IMR-90 (cell line): Measurements from ENCODE around the gene DYNC2H1. TPM values are rescaled to one million over a fixed set of nuclear protein-coding genes. Genes with fewer than 3 reads are reported as not detected.

Experiments used
- ATAC-seq: fragments of 200-7000 bp; cut with Tn5 transposase; 2 replicates; pipeline ENCODE4 v1.9.1; 2020; ENCODE audit warnings: low read depth, mild to moderate bottlenecking, moderate library complexity
- BruUV-seq: library from RNA; stranded (reverse); fragments of 400-500 nt; replicated peaks from 2 replicates; lab custom pipeline; 2021; lab: Mats Ljungman, UMichigan
- CTCF ChIA-PET: fragments of 300-600 bp; formaldehyde crosslinking; extraction: SDS; loops from one replicate; lab custom pipeline; 2021; ENCODE audit warnings: antibody characterized with exemption; lab: Yijun Ruan, JAX
- POLR2A ChIA-PET: fragments of 300-600 bp; sonication (Branson Sonifier 250); formaldehyde crosslinking; loops from one replicate; lab custom pipeline; 2022; ENCODE audit warnings: antibody characterized with exemption; ENCODE audit not compliant: unreplicated experiment; lab: Charles Lee
- DNase-seq: peaks from one replicate; pipeline ENCODE4 v3.0.0; 2013
- H2AFZ ChIP-seq: replicated peaks from 2 replicates; pipeline ENCODE3; 2013; ENCODE audit warnings: low read length, mild to moderate bottlenecking; ENCODE audit not compliant: poor library complexity
- H2AK5ac ChIP-seq: 2 replicates; pipeline ENCODE4 v1.6.1; 2013; ENCODE audit warnings: low read depth, low read length, inconsistent platforms
- H2AK9ac ChIP-seq: replicated peaks from 2 replicates; pipeline ENCODE3; 2013; ENCODE audit warnings: mild to moderate bottlenecking, low read depth, low read length, moderate library complexity; ENCODE audit not compliant: poor library complexity
- H2BK120ac ChIP-seq: 2 replicates; pipeline ENCODE4 v1.6.1; 2013; ENCODE audit warnings: low read depth, low read length, inconsistent platforms
- H2BK15ac ChIP-seq: 3 replicates; pipeline ENCODE4 v1.6.1; 2013; ENCODE audit warnings: low read depth, low read length, inconsistent platforms
- H2BK20ac ChIP-seq: 2 replicates; pipeline ENCODE4 v1.6.1; 2013; ENCODE audit warnings: low read depth, mild to moderate bottlenecking, inconsistent platforms, low read length, moderate library complexity
- H2BK5ac ChIP-seq: 2 replicates; pipeline ENCODE4 v1.6.1; 2013; ENCODE audit warnings: mild to moderate bottlenecking, low read depth, low read length, inconsistent platforms; ENCODE audit not compliant: poor library complexity, severe bottlenecking
- H3K14ac ChIP-seq: replicated peaks from 2 replicates; pipeline ENCODE4 v1.6.1; 2013; ENCODE audit warnings: low read depth, low read length, inconsistent platforms
- H3K18ac ChIP-seq: 2 replicates; pipeline ENCODE4 v1.6.1; 2013; ENCODE audit warnings: low read depth, low read length, control low read depth
- H3K23ac ChIP-seq: 2 replicates; pipeline ENCODE4 v1.6.1; 2013; ENCODE audit warnings: low read depth, low read length, inconsistent platforms
- H3K27ac ChIP-seq: 2 replicates; pipeline ENCODE4 v1.5.1; 2013; ENCODE audit warnings: mild to moderate bottlenecking, control low read depth, low read length; ENCODE audit not compliant: insufficient read depth
- H3K27me3 ChIP-seq: 2 replicates; pipeline ENCODE4 v1.6.1; 2013; ENCODE audit warnings: low read length; ENCODE audit not compliant: control insufficient read depth, insufficient read depth
- H3K36me3 ChIP-seq: 2 replicates; pipeline ENCODE4 v1.6.1; 2013; ENCODE audit warnings: low read length, mixed read lengths; ENCODE audit not compliant: control insufficient read depth, insufficient read depth
- H3K4ac ChIP-seq: 2 replicates; pipeline ENCODE4 v1.6.1; 2013; ENCODE audit warnings: low read depth, low read length, inconsistent platforms
- H3K4me1 ChIP-seq: 2 replicates; pipeline ENCODE4 v1.6.1; 2013; ENCODE audit warnings: low read length, mixed read lengths; ENCODE audit not compliant: control insufficient read depth, insufficient read depth
- H3K4me2 ChIP-seq: 2 replicates; pipeline ENCODE4 v1.6.1; 2013; ENCODE audit warnings: low read depth, mild to moderate bottlenecking, control low read depth, low read length, moderate library complexity
- H3K4me3 ChIP-seq: 2 replicates; pipeline ENCODE4 v1.5.1; 2013; ENCODE audit warnings: low read depth, mild to moderate bottlenecking, control low read depth, low read length, moderate library complexity; ENCODE audit not compliant: insufficient read depth
- H3K56ac ChIP-seq: 2 replicates; pipeline ENCODE4 v1.6.1; 2013; ENCODE audit warnings: low read length, inconsistent platforms; ENCODE audit not compliant: insufficient read depth; ENCODE audit errors: extremely low read depth
- H3K79me1 ChIP-seq, 2 experiments: 2 replicates each; pipeline ENCODE4 v1.6.1; 2013; ENCODE audit warnings: low read length in 2 of 2, inconsistent platforms in 1 of 2, low read depth in 1 of 2
- H3K9ac ChIP-seq: 2 replicates; pipeline ENCODE4 v1.6.1; 2013; ENCODE audit warnings: low read depth, low read length, control low read depth
- H3K9me1 ChIP-seq: 2 replicates; pipeline ENCODE4 v1.6.1; 2013; ENCODE audit warnings: low read length, inconsistent platforms; ENCODE audit not compliant: insufficient read depth
- H3K9me3 ChIP-seq: 2 replicates; pipeline ENCODE4 v1.6.1; 2013; ENCODE audit warnings: low read length; ENCODE audit not compliant: control insufficient read depth, insufficient read depth
- H4K20me1 ChIP-seq: 2 replicates; pipeline ENCODE4 v1.6.1; 2013; ENCODE audit warnings: low read length, inconsistent platforms; ENCODE audit not compliant: insufficient read depth
- H4K5ac ChIP-seq: 2 replicates; pipeline ENCODE4 v1.6.1; 2013; ENCODE audit warnings: mild to moderate bottlenecking, low read depth, low read length, control low read depth
- H4K8ac ChIP-seq, 2 experiments: 2 replicates each; pipeline ENCODE4 v1.6.1; 2013; ENCODE audit warnings: low read depth in 2 of 2, low read length in 2 of 2, control low read depth in 1 of 2, inconsistent platforms in 1 of 2
- H4K91ac ChIP-seq: 2 replicates; pipeline ENCODE4 v1.6.1; 2013; ENCODE audit warnings: low read depth, low read length, inconsistent platforms; ENCODE audit not compliant: insufficient read depth
- BHLHE40 ChIP-seq: fragments of 150-350 bp; IDR thresholded peaks from 2 replicates; pipeline ENCODE4 v1.6.1; 2016; ENCODE audit warnings: mild to moderate bottlenecking, low read depth, low read length
- CEBPB ChIP-seq: IDR thresholded peaks from 2 replicates; pipeline ENCODE4 v1.6.1; 2012; ENCODE audit warnings: low read depth, low read length, improper control_type of control experiment
- CHD1 ChIP-seq: IDR thresholded peaks from 2 replicates; pipeline ENCODE4 v1.6.1; 2012; ENCODE audit warnings: low read depth, low read length, improper control_type of control experiment
- CTCF ChIP-seq: conservative IDR thresholded peaks from 2 replicates; pipeline ENCODE4 v1.5.1; 2012; ENCODE audit warnings: mild to moderate bottlenecking, low read depth, low read length, improper control_type of control experiment
- ELK1 ChIP-seq: fragments of 150-350 bp; IDR thresholded peaks from 2 replicates; pipeline ENCODE4 v1.6.1; 2016; ENCODE audit warnings: low read depth, mild to moderate bottlenecking, low read length, moderate library complexity, borderline replicate concordance
- FOS ChIP-seq: fragments of 150-350 bp; IDR thresholded peaks from 2 replicates; pipeline ENCODE4 v1.6.1; 2016; ENCODE audit warnings: low read depth, low read length
- MAFK ChIP-seq: IDR thresholded peaks from 2 replicates; pipeline ENCODE4 v1.6.1; 2012; ENCODE audit warnings: low read depth, low read length, improper control_type of control experiment
- MAZ ChIP-seq: IDR thresholded peaks from 2 replicates; pipeline ENCODE4 v1.6.1; 2012; ENCODE audit warnings: low read depth, mild to moderate bottlenecking, low read length, improper control_type of control experiment, moderate library complexity, borderline replicate concordance
- NFE2L2 ChIP-seq: fragments of 150-350 bp; IDR thresholded peaks from 2 replicates; pipeline ENCODE4 v1.6.1; 2016; ENCODE audit warnings: low read depth, mild to moderate bottlenecking, low read length
- POLR2A ChIP-seq: IDR thresholded peaks from 2 replicates; pipeline ENCODE4 v1.6.1; 2012; ENCODE audit warnings: mild to moderate bottlenecking, low read depth, low read length
- RAD21 ChIP-seq: IDR thresholded peaks from 2 replicates; pipeline ENCODE4 v1.6.1; 2012; ENCODE audit warnings: low read length, improper control_type of control experiment
- RCOR1 ChIP-seq: IDR thresholded peaks from 2 replicates; pipeline ENCODE4 v1.6.1; 2012; ENCODE audit warnings: mild to moderate bottlenecking, low read length, improper control_type of control experiment; ENCODE audit not compliant: insufficient replicate concordance
- RFX5 ChIP-seq: IDR thresholded peaks from 2 replicates; pipeline ENCODE4 v1.8.0; 2012; ENCODE audit warnings: low read depth, mild to moderate bottlenecking, low read length, moderate library complexity
- SMC3 ChIP-seq: fragments of 150-350 bp; IDR thresholded peaks from 2 replicates; pipeline ENCODE4 v1.6.1; 2016; ENCODE audit warnings: low read depth, mild to moderate bottlenecking, antibody characterized with exemption, low read length, moderate library complexity
- USF2 ChIP-seq: fragments of 150-350 bp; IDR thresholded peaks from 2 replicates; pipeline ENCODE4 v1.6.1; 2017; ENCODE audit warnings: mild to moderate bottlenecking, antibody characterized with exemption, low read length, low read depth
- WGBS, 2 experiments: methylation state at CpG; one replicate each; pipeline versions ENCODE4 v1.1.5 to v1.1.7; 2013; ENCODE audit warnings: missing lambda C conversion rate in 2 of 2; ENCODE audit not compliant: insufficient read length in 1 of 2; ENCODE audit errors: extremely low coverage in 2 of 2; 5-methylcytosine and 5-hydroxymethylcytosine counted together
- dilution Hi-C: fragments of 300-500 bp; cut with HindIII; formaldehyde crosslinking; loops from one replicate; pipeline ENCODE4 v1.14.3; 2018; ENCODE audit warnings: low sequenced_read_pairs; ENCODE audit not compliant: unreplicated experiment
- in situ Hi-C: fragments of 300-500 bp; cut with MboI; formaldehyde crosslinking; loops from 3 replicates; pipeline ENCODE4 v1.14.3; 2019; ENCODE audit warnings: low sequenced_read_pairs, inconsistent platforms, mixed read lengths
- intact Hi-C: fragments of 100-400 bp; cut with micrococcal nuclease; formaldehyde crosslinking; loops from 2 replicates; pipeline ENCODE4 v1.10.0; 2022
- polyA plus RNA-seq, 3 experiments: library from polyadenylated mRNA; depleted of rRNA; stranded (reverse); fragments of >200 nt; gene quantifications; 2 replicates each; pipeline ENCODE4 v1.2.3, GENCODE V29; 2012; ENCODE audit warnings: low replicate concordance in 1 of 3
- total RNA-seq: library from RNA; depleted of rRNA; stranded (reverse); fragments of >200 nt; gene quantifications from 2 replicates; pipeline ENCODE4 v1.2.3, GENCODE V29; 2012

The DYNC2H1 gene
- total and polyA plus RNA-seq, 2 of the 4 experiments (the other 2 are of a cell fraction) = 5.7 to 21.0 TPM

- H3K36me3 ChIP-seq = peaks cover 4% of the 10 kb centered on the region; the same call in 1 of the 2 replicates
- dilution Hi-C loops (no loop called here), in situ Hi-C loops (no loop called here), intact Hi-C loops (no loop called here)
- BruUV-seq = no TSS peak
- no peaks in the 10 kb centered on the region for H3K9me1 ChIP-seq
- DNase-seq (no peak), ATAC-seq (no peak)
- no CpG with 5 or more reads among the region's 1 CpG for WGBS, 2 experiments
- no peak overlapping the region for H3K4me3 ChIP-seq
- no peak overlapping the region for H2BK5ac ChIP-seq
- TF ChIP-seq CEBPB (no peak), CTCF (no peak), RFX5 (no peak), BHLHE40 (no peak), ELK1 (no peak), FOS (no peak), MAFK (no peak), RCOR1 (no peak), USF2 (no peak), SMC3 (no peak), CHD1 (no peak), NFE2L2 (no peak), RAD21 (no peak), POLR2A (no peak), MAZ (no peak)
- H4K91ac ChIP-seq = no peak overlapping the region
- no peak overlapping the region for H3K4me2 ChIP-seq
- no peak overlapping the region for H3K23ac ChIP-seq
- POLR2A ChIA-PET = no interaction called here
- H3K9me3 ChIP-seq = peaks cover 9% of the 10 kb centered on the region
- H4K5ac ChIP-seq = no peak overlapping the region
- H3K18ac ChIP-seq = no peak overlapping the region
- no peaks in the 10 kb centered on the region for H4K20me1 ChIP-seq
- H3K14ac ChIP-seq = no peak overlapping the region; the same call in 1 of the 2 replicates
- no peak overlapping the region for H2AK9ac ChIP-seq
- H3K4ac ChIP-seq = no peak overlapping the region
- H3K27me3 ChIP-seq = no peaks in the 10 kb centered on the region
- H3K56ac ChIP-seq = no peak overlapping the region
- no peak overlapping the region for H3K9ac ChIP-seq
- no peak overlapping the region for H2AK5ac ChIP-seq
- CTCF ChIA-PET = no interaction called here
- H3K79me1 ChIP-seq = no peaks in the 10 kb centered on the region
- H2BK15ac ChIP-seq = no peak overlapping the region
- H4K8ac ChIP-seq = no peak overlapping the region
- H3K27ac ChIP-seq = no peak overlapping the region
- H2AFZ ChIP-seq = no peak overlapping the region
- H3K4me1 ChIP-seq = no peaks in the 10 kb centered on the region
- no peak overlapping the region for H2BK120ac ChIP-seq
- H2BK20ac ChIP-seq = no peak overlapping the region
Measured at GRCh38 chr11:103370076-103370475, 260.9 kb downstream of the DYNC2H1 start.
